ENCODE measurements around the gene JPH4. TPM values are rescaled to one million over a fixed set of nuclear protein-coding genes. Genes with fewer than 3 reads are reported as not detected.
A peak's percentile ranks its signal among the peaks of the same experiment; 100 is the strongest.

The JPH4 gene
- total RNA-seq, 2 donors from 2014 or later = 0.21 to 0.84 TPM

DNA sequence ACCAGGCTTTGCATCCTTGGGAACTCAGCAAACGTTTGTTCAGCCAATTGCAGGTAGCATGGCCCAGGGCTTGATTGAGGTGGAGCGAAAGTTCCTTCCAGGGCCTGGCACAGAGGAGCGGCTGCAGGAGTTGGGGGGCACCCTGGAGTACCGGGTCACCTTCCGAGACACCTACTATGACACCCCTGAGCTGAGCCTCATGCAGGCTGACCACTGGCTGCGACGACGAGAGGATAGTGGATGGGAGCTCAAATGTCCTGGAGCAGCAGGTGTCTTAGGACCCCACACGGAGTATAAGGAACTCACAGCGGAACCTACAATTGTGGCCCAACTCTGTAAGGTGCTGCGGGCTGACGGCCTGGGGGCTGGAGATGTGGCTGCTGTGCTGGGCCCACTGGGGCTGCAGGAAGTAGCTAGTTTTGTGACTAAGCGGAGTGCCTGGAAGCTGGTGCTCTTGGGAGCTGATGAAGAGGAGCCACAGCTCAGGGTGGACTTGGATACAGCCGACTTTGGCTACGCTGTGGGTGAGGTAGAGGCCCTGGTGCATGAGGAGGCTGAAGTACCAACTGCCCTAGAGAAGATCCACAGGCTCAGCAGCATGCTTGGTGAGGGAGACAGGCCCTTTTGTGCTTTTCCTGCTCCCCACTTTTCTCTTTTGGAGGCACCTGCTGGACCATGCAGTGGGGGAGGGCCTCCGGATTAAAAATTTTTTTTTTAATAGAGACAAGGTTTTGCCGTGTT, 21.7 kb downstream of the JPH4 start:
- DNase-seq (no peak), ATAC-seq (peak; percentile 13)
- intact Hi-C loops (cut with DNase I, micrococcal nuclease) = loop anchor here in 1 of 2 donors (5.0 kb wide), 1 partner anchor 80 kb away; no protein-coding TSS in a partner anchor

DNA sequence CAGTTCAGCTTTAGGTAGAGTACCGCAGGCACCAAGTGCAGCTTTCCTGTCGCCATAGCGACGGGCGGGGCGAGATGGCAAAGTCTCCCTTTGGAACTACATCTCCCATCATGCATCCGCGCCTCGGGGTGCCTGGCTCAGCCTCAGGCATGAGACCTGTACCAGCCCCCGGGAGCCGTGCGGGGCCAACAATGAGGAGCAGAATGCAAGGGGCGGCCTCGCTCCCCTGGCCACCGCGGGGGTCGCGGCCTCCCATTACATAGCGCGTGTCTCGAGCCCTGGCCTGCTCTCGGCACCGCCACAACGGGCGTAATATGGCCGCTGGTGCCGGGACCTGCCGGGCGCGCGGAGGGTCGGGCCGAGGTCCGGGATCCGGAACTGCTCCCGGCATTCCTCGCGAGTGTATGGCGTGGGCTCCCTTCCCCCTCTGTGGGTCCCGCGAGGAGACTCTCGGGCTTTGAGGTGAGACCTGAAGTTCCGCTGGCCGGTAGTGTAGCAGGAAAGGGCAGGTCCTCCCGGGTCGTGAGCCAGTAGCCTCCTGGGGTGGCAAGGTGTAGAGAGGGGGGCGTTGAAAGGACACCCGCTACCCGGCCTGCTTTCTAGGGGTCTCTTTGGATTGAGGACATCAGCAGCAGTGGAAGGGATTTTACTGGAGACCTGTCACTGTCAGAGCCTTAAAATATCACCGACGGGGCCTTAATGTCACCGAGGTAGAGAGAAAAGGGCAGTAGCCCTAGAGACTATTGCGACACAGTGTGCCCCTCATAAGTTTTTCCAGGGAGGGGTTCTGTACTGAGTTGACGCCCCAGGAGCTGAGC, 22.5 kb downstream of the JPH4 start, which contains the start of gene THTPA:
THTPA (plus strand) TSS at position 390 of the 818 bp plus-strand sequence. CDS start 487 bp downstream, outside the sequence.
- ATAC-seq (peak; percentile 83), DNase-seq (peak; percentile 95 to 98)
- intact Hi-C loops (cut with DNase I, micrococcal nuclease) = loop anchor here in 1 of 2 donors (5.0 kb wide), 1 partner anchor 79 kb away; no protein-coding TSS in a partner anchor

DNA sequence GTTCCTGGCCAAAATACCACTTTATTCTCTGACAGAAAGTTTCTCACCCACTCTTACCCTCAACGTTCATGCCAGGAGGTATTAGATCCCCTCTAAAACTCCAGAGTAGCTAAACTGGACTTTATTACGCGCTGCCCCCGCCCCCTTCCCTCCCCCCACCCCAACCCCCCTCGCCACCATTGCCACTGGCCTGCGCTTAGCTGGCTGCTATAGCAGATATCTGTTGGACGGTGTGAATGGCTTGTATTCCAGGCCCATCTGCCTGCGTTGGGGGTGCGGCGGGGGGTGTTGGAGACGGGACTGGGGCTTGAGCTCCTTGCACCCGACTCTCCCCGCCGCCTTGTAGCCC, 23.1 kb downstream of the JPH4 start:
- intact Hi-C loops (cut with DNase I, micrococcal nuclease) = loop anchor here in 1 of 2 donors (5.0 kb wide), 1 partner anchor 78 kb away; no protein-coding TSS in a partner anchor
- DNase-seq (no peak), ATAC-seq (no peak)

DNA sequence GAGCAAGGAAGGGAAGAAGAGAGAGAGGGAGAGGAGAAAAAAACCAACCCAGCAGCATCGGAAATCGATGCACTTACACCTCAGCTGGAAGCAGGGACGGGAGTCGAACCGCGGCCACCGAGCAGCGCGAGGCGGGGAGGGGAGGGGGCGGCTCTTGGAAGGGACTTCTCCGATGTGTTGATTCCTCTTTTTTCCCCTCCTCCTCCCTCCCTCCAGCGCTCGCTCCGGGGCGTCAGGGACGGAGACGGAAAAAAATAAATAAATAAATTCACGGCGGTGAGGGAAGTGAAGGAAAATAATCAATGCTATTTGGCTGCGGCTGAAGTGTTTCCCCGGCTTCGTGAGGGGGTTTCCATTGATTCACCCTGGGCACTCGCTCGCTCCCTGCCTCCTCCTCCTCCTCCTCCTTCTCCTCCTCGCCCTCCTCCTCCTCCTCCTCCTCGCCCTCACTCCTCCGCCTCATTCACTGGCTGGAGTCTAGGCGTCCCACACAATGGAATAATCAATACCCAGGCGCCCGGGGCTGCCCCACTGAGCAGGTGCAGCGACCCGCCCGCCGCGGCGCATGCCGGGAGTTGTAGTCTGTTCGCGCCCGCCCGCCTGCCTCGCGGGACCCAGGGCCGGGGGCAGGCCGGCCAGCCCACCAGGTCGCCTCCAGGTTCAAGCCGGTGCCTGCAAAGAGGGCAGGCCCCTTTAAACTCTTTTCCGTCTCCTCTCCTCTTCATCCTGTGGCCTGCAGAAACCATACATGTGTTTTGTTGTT, 27.1 kb downstream of the JPH4 start, which contains the start of gene ZFHX2:
ZFHX2 (minus strand) TSS at position 500 of the 763 bp plus-strand sequence. CDS start 16,440 bp downstream, outside the sequence.
- ATAC-seq (peak; percentile 76), DNase-seq (peak; percentile 85 to 90)
- intact Hi-C loops (cut with DNase I, micrococcal nuclease) = no loop called here

DNA sequence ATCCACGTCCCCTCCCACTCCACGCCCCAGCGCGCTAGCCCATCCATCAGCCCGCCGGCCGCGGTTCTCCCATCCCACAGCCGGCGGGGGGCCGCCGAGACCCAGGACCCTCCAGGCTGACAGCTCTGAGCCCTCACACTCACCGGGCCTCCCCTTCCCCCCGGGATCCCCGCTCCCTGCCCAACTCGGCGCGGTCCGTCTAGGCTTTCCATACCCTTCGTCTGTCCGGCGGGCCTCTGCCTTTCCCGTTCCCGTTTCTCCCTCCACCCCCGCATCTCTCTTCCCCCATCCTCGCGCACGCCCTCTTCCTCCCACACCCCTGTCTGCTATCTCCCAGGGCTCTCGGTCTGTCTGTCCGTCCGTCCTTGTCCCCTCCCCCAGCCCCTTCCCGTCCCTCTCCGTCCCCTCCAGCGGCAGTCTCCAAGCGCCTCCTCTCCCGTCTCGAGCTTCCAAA, 27.8 kb downstream of the JPH4 start:
- ATAC-seq = peak; percentile 19
- intact Hi-C loops (cut with DNase I, micrococcal nuclease) = no loop called here
- DNase-seq = peak in 1 of 2 donors; percentile 46

DNA sequence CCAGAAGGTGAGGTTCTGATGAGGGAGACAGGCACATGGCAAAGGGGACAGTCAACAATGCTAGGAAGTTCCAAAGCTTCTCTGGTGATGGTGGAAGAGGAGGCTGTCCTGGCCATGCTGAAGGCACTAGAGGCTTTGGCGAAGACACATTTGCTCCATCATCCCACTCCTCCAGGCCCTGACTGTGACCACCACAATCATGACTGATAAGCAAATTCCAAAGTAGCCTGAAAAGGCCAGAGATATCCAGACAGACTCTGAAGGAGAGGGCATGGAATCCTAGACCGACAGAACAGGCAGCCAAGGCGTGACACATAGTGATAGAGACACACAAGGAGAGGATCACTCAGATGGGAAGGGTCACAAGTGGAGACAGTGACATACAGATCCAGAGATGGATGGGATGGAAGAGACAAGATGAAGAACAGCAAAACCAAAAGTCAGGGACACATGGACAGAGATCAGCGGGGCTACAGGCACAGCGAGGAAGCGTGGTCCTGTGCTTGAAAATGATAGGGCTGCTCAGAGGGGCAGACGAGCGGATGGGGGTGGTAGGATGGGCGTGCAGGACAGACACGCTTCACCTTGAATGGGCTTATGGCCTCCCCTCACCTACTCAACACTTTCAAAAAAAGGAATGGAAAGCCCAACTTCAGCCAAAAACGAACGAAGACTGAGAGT, 28.3 kb downstream of the JPH4 start:
- DNase-seq (no peak), ATAC-seq (no peak)
- intact Hi-C loops (cut with DNase I, micrococcal nuclease) = no loop called here

DNA sequence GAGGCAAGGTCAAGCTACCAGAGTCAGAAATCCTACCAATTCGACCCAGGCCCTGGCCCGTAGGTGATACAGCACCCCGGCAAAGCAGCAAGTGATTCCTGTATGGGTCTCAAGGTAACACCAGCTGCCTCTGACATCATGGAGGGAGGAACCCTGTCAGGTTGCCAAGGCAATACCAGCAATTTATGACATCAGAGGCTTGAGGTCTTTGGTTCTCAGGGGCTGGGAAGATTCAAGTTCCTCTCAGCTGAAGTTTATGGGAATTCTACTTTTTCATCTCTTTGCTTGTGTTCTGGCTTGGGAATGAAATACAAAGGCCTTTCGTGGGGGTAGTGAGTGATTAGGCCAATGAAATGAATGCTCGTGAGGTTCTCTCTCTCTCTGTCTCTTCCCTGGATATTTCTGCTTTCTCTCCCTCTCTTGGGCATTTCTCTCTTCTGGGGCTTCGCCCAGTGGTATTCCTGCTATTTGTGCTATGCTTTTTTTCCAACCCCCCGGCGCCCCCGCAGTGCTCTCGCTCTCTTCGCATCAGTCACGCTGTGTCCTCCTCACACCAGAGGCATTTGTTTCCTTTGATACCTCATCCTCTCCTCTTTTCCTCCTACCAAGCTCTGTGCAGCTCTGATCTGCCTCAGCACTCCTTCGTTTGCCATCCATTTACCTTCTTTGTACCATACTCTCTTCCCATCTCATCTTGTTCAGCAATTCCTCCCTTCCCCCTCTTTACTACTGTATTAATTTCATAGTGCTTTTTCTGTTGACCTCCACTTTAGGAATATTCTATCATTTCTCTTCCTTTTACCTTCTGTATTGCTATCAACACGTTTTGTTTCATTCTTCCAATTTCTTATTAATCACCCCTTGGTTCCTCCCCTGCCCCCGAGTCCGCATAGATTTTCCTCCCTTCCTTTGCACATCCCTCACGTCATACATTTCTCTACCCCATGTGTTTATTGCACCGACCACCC, 30.0 kb downstream of the JPH4 start:
- intact Hi-C loops (cut with DNase I, micrococcal nuclease) = no loop called here
- ATAC-seq (no peak), DNase-seq (no peak)

DNA sequence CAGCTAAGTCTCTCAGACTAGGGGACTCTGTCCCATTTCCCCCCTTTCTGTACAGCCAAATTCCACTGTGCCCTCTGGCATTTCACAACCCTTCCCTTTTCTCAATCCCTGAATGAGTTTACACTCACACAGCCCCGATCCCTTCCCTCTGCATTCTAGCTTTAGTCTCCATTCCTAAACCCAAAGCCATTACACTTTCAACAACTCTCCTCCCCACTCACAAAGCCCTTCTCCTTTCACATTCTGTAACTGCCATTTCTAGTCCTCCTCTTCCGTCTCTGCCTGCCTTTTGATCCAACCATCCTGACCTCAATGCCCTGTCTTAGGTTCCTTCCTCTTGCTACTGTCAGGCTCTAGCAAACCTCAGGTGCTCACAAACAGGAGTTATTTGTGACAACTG, 30.7 kb downstream of the JPH4 start:
- intact Hi-C loops (cut with DNase I, micrococcal nuclease) = no loop called here
- ATAC-seq (no peak), DNase-seq (no peak)

DNA sequence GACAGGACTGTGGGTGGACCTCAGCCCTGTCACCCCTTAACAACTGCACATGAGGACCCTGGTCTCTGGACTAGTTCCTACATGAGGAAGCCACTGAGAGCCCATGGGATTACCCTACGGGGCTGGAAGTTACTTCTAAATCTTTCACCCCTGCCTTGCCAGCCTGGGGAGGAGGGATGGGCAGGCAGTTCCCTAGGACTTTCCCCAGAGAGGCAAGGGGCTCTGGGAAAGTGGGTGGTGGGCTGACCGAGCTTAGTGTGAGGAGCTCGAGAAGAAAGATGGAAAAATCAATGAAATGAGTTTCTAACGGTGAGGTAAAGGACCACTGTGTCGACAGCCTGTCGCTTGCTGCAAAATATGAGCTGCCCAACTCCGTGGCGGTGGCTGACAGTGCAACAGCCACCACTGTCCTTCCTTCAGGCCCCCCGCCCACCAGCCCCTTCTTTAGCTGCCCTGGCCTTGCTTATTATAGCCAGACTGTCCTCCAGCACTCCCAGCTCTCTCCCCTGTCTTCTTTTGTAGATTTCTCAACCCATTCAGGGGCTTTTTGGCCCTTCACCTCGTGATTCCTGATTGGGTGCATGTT, 32.0 kb downstream of the JPH4 start:
- DNase-seq (no peak), ATAC-seq (no peak)
- intact Hi-C loops (cut with DNase I, micrococcal nuclease) = no loop called here

DNA sequence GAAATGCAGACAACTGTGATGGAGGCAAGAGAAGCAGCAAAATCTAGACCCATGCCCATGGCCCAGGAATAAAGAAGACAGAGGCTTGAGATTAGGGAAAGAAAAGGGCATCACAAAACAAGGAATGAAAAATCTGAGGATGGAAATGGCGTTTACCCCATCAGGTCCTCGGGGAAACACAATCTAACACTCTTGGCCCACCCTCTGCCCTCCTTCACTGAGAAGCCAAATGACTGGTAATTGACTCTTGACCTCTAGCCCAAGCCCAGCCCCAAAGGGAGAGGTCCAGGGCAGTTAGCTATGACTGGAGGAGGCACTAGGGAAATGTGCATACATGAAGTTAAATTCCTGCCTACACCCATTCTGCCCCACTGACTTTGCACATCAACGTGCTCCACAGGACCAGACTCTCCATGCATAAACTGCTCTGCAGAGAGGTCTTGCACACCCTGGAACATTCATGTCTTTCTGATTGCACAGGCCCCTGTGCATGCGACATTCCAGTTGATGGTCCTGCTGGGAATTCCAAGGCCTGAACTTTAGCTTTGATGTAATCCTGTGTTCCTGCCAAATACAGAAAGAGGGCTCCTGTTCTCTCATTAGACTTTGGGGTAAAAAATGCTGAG, 32.7 kb downstream of the JPH4 start:
- intact Hi-C loops (cut with DNase I, micrococcal nuclease) = no loop called here

DNA sequence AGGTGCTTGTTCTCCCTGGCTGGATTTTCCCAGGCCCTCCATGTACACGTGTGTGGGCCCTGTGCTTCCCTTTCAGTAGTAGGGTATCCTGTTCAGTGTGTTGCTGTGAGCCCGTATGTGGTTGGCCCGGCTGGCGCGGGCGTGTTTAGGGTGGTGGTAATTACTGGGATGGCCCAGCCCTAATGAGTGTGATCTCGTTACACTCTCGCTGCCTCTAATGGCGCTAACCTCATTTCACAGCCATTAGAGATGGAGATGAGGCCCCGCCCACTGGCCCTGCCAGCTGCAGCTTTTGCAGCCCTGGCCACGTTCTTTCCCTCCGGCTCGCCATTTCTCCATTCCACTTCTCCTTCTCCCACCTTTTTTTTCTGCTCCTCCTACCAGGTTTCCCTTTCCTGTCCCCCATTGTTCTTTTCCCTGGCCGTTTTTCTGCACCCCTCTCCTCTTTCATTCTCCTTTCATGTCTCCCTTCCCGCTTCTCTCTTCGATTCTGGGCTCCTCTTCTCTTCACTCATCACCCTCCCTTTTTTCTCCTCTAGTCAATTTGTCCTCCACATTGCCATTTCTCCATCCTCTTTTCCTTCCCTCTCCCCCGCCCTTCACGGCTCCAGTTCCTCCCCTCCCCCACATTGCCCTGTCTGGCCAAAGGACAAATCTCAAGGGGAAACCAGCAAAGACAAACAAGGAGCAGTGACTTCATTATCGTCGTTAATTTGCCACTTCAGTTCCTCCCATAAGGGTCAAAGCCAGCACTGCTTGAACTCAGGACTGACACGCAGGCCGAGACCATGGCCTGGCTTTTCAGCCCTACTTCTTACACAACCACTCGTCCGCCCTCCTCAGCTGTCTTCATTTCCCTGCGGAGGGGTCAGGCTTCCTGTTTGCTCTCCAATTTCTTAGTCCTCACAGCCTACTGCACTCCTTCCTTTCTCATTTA, 33.8 kb downstream of the JPH4 start:
- peak in 1 of 2 donors; percentile 75 for DNase-seq
- intact Hi-C loops (cut with DNase I, micrococcal nuclease) = no loop called here
- ATAC-seq = peak; percentile 92

More for the DNA sequence above, 32.7 kb downstream of the JPH4 start:
- no peak for DNase-seq
- ATAC-seq = no peak

DNA sequence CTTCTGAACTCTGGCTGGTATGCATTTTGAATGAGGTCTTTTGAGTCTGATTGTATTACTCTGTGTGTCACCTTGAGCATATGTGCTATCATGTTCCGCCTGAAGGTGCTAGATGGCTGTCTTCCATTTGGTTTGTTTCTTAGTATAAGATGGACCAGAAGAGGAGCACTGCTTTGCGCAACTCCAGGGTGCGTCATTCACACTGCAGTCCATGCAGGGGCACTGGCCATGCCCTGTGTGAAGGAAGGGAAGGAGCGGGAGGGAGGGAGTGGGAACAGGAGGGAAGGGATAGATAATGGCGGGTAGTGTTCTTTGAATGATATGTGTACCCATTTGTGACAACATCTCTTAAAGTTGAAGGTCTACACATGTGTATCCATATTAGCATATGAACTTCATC, 35.2 kb downstream of the JPH4 start:
- no peak for DNase-seq
- no peak for ATAC-seq
- intact Hi-C loops (cut with DNase I, micrococcal nuclease) = no loop called here

DNA sequence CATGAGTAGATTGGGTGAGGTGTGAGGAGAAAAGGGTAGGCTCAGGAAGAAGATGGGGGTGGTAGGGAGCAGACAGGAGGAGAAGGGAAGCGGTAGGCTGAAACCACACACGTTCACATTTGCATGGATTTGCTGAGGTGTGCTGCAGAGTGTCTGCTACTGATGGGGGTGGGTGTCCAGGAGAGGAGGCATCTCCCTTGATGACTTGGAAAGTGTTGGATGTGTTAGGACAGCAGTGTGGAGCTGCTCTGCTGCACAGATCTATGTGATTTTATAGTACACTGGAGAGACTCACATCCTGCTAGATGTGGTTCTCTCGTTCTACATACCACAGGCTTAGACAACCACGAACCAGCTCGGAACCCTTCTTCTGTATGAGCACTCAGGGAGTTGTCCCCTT, 36.3 kb downstream of the JPH4 start:
- intact Hi-C loops (cut with DNase I, micrococcal nuclease) = no loop called here
- DNase-seq (no peak), ATAC-seq (no peak)

DNA sequence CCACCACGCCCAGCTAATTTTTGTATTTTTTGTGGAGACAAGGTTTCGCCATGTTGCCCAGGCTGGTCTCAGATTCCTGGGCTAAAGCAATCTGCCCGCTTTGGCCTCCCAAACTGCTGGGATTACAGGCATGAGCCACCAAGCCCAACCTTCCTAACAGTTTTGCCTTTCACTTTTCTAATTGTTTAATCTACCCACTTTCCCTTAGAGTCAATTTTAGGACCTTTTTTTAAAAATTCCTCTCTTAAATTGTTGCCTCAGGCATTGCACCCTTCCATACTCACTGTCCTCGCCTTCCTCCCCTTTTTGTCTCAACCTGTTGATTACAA, 38.5 kb downstream of the JPH4 start:
- intact Hi-C loops (cut with DNase I, micrococcal nuclease) = no loop called here
- ATAC-seq (no peak), DNase-seq (no peak)

DNA sequence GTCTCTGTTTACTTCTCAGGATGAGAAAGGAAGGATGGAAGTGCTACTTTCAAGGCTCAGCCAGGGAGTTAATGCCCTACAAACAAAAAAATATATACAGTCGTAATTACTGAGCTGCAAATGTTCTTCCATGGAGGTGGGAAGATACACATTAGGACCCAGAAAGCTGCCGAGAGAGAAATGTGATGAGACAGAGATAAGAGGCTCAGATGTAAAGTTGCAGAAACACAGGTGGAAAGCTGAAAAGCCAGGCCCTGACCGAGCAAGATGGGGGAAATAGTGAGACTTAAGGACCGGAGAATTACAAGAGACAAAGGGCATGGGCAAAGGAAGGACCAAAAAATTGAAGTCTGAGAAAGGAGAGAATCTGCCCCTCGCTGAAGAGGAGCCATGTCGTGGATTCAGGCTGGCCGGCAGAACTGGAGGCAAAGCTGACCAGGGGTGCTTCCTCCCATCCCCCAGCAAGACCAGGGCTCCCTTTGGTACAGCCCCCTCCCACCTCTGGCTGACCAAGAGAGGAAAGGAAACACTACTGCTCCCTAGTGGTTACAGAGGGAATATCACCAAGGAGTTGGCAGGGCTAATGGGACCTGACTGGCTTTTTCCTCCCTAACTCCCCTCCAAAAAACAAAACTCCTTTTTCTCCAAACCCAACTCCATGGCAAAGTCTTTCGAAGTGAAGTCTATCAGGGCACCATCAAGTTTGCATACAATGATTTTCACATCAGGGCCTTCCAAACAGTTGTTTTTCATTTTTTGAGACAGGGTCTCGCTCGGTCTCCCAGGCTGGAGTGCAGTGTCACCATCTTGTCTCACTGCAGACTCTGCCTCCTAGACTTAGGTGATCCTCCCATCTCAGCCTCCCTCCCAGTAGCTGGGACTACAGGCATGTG, 39.1 kb downstream of the JPH4 start:
- intact Hi-C loops (cut with DNase I, micrococcal nuclease) = no loop called here
- DNase-seq (no peak), ATAC-seq (peak; percentile 56)

Measured in left colon (tissue), 2 donors.